Coronary artery (tissue), 2 donors: Measurements from ENCODE around the gene KHK.

ENCODE experiments used
- DNase-seq: peaks from one replicate; pipeline ENCODE4 v3.0.0-alpha.2; 2017; ENCODE audit warnings: low spot score
- H3K27ac ChIP-seq, 2 donors: fragments of 200-600 bp; sonication (generic); one replicate each; pipeline ENCODE4 v1.5.1; 2016 to 2019
- H3K4me3 ChIP-seq: fragments of 200-600 bp; sonication (generic); 2 replicates; pipeline ENCODE4 v1.5.1; 2016; ENCODE audit warnings: mild to moderate bottlenecking, moderate library complexity
- CTCF ChIP-seq: fragments of 200-600 bp; sonication (generic); IDR thresholded peaks from one replicate; pipeline ENCODE4 v1.5.1; 2019; ENCODE audit warnings: antibody characterized with exemption

The KHK gene

GRCh38 chr2:27076323-27076722 is 10.2 kb upstream of the KHK start:
- Histone ChIP-seq H3K4me3 (no peak overlapping the region), H3K27ac (peak overlapping the region; percentile 96 to 97)
- DNase-seq: no peak
- TF ChIP-seq CTCF: no peak

GRCh38 chr2:27077231-27077630 is 9.3 kb upstream of the KHK start:
- Histone ChIP-seq H3K27ac (peak overlapping the region; percentile 95 to 96), H3K4me3 (no peak overlapping the region)
- TF ChIP-seq CTCF: no peak
- DNase-seq: no peak

- Histone ChIP-seq H3K4me3 (peak within 1 kb of the TSS; percentile 90), H3K27ac (peak within 1 kb of the TSS; percentile 95 to 96)
- peak; percentile 97 for DNase-seq
- no peak for TF ChIP-seq CTCF
Measured at GRCh38 chr2:27078267-27079194, 8.0 kb upstream of the KHK start, which contains the start of gene EMILIN1. Gene EMILIN1, plus strand, starts transcription at chr2:27078615. Its CDS starts 451 bp downstream, at chr2:27079066.

GRCh38 chr2:27079233-27080139 is 7.1 kb upstream of the KHK start:
- Histone ChIP-seq H3K4me3 (peak overlapping the region; percentile 90), H3K27ac (peak overlapping the region; percentile 95 to 96)
- DNase-seq: no peak
- no peak for TF ChIP-seq CTCF

- TF ChIP-seq CTCF: no peak
- peak overlapping the region; percentile 90 for H3K4me3 ChIP-seq
- DNase-seq: no peak
- H3K27ac ChIP-seq: peak overlapping the region; percentile 95 to 96
Measured at GRCh38 chr2:27080140-27080469, 6.5 kb upstream of the KHK start.

- TF ChIP-seq CTCF: no peak
- no peak for DNase-seq
- peak overlapping the region; percentile 90 for H3K4me3 ChIP-seq
- peak overlapping the region; percentile 95 to 96 for H3K27ac ChIP-seq
Measured at GRCh38 chr2:27080603-27080936, 6.0 kb upstream of the KHK start.
